H1 (cell line): ENCODE data around the gene ARHGAP32. TPM values are rescaled to one million over a fixed set of nuclear protein-coding genes. Genes with fewer than 3 reads are reported as not detected.

Experiments used
- CTCF ChIA-PET: fragments of 300-600 bp; sonication (Branson Sonifier 250); formaldehyde crosslinking; loops from one replicate; lab custom pipeline; 2021; ENCODE audit not compliant: partially characterized antibody; lab: Charles Lee
- POLR2A ChIA-PET: fragments of 300-600 bp; sonication (Branson Sonifier 250); formaldehyde crosslinking; loops from one replicate; lab custom pipeline; 2021; ENCODE audit warnings: inconsistent platforms; ENCODE audit not compliant: partially characterized antibody; lab: Charles Lee
- DNase-seq, 2 experiments: peaks; one replicate each; pipeline versions ENCODE4 v3.0.0 to v3.0.0-alpha.2; 2010 to 2022; ENCODE audit warnings: low spot score in 2 of 2, low read depth in 1 of 2, mixed read lengths in 1 of 2
- FAIRE-seq: peaks from 2 replicates; lab custom pipeline; 2011; peaks lifted over from hg19 to GRCh38; lab: Jason Lieb, UNC
- H2AFZ ChIP-seq: 2 replicates; pipeline ENCODE4 v1.8.1; 2012; ENCODE audit warnings: low read length, inconsistent platforms
- H2AK5ac ChIP-seq: 2 replicates; pipeline ENCODE4 v1.6.1; 2013; ENCODE audit warnings: low read depth, low read length
- H2BK120ac ChIP-seq: replicated peaks from 2 replicates; pipeline ENCODE3; 2013; ENCODE audit warnings: low read depth, low read length, inconsistent platforms
- H2BK12ac ChIP-seq: 2 replicates; pipeline ENCODE4 v1.6.1; 2013; ENCODE audit warnings: low read depth, low read length
- H2BK15ac ChIP-seq: 2 replicates; pipeline ENCODE4 v1.6.1; 2013; ENCODE audit warnings: low read length
- H2BK20ac ChIP-seq: 2 replicates; pipeline ENCODE4 v1.6.1; 2013; ENCODE audit warnings: low read length
- H2BK5ac ChIP-seq: 2 replicates; pipeline ENCODE4 v1.6.1; 2013; ENCODE audit warnings: low read depth, low read length
- H3K14ac ChIP-seq: 2 replicates; pipeline ENCODE4 v1.6.1; 2013; ENCODE audit warnings: inconsistent platforms; ENCODE audit not compliant: insufficient read length
- H3K18ac ChIP-seq: 2 replicates; pipeline ENCODE4 v1.6.1; 2013; ENCODE audit warnings: low read length; ENCODE audit errors: extremely low read depth
- H3K23ac ChIP-seq: 2 replicates; pipeline ENCODE4 v1.6.1; 2013; ENCODE audit warnings: inconsistent platforms; ENCODE audit not compliant: insufficient read length
- H3K23me2 ChIP-seq: 2 replicates; pipeline ENCODE4 v1.6.1; 2013; ENCODE audit warnings: low read depth, low read length
- H3K27ac ChIP-seq: 2 replicates; pipeline ENCODE4 v1.6.1; 2011; ENCODE audit warnings: low read depth, low read length, inconsistent platforms
- H3K27me3 ChIP-seq, 4 experiments: replicated peaks in 1 of 4; 1 replicate in 1 of 4; 2 replicates in 3 of 4; pipeline versions ENCODE4 v1.6.1 to v1.8.1; 2011 to 2013; ENCODE audit warnings: low read length in 3 of 4, mild to moderate bottlenecking in 3 of 4, inconsistent platforms in 2 of 4, mixed read lengths in 2 of 4, moderate library complexity in 1 of 4; ENCODE audit not compliant: control insufficient read depth in 3 of 4, insufficient read depth in 3 of 4; ENCODE audit errors: extremely low read depth in 1 of 4
- H3K36me3 ChIP-seq, 4 experiments: 2 replicates each; pipeline versions ENCODE4 v1.6.1 to v1.8.1; 2011 to 2013; ENCODE audit warnings: mild to moderate bottlenecking in 4 of 4, low read length in 3 of 4, moderate library complexity in 2 of 4, control low read depth in 1 of 4, inconsistent platforms in 1 of 4; ENCODE audit not compliant: insufficient read depth in 4 of 4, control insufficient read depth in 2 of 4
- H3K4ac ChIP-seq: replicated peaks from 2 replicates; pipeline ENCODE3; 2013; ENCODE audit warnings: low read length, low read depth, mixed read lengths, inconsistent platforms; ENCODE audit not compliant: insufficient read length
- H3K4me1 ChIP-seq, 4 experiments: replicated peaks in 1 of 4; 1 replicate in 1 of 4; 2 replicates in 3 of 4; pipeline versions ENCODE4 v1.6.1 to v1.8.1; 2011 to 2013; ENCODE audit warnings: low read length in 3 of 4, inconsistent platforms in 2 of 4, mixed read lengths in 1 of 4; ENCODE audit not compliant: insufficient read depth in 4 of 4, control insufficient read depth in 3 of 4
- H3K4me2 ChIP-seq, 2 experiments: 2 replicates each; pipeline versions ENCODE4 v1.6.1 to v1.8.1; 2011 to 2013; ENCODE audit warnings: low read depth in 2 of 2, low read length in 2 of 2, control low read depth in 1 of 2, inconsistent platforms in 1 of 2, mild to moderate bottlenecking in 1 of 2; ENCODE audit not compliant: insufficient read depth in 1 of 2
- H3K4me3 ChIP-seq, 4 experiments: fragments of 200-600, 300-600 bp in 1 of 4; sonication (generic), shearing (Covaris generic), sonication (Bioruptor Twin) in 1 of 4; 2 replicates each; pipeline versions ENCODE4 v1.5.1 to v1.8.1; 2011 to 2016; ENCODE audit warnings: low read length in 4 of 4, low read depth in 3 of 4, control low read depth in 2 of 4, inconsistent platforms in 2 of 4, mild to moderate bottlenecking in 2 of 4, mixed read lengths in 1 of 4, moderate library complexity in 1 of 4; ENCODE audit not compliant: insufficient read depth in 2 of 4; ENCODE audit errors: extremely low read depth in 1 of 4
- H3K56ac ChIP-seq: replicated peaks from 2 replicates; pipeline ENCODE3; 2013; ENCODE audit warnings: low read depth, mild to moderate bottlenecking, mixed read lengths, low read length, inconsistent platforms; ENCODE audit not compliant: insufficient read length
- H3K79me1 ChIP-seq: 2 replicates; pipeline ENCODE4 v1.6.1; 2013; ENCODE audit warnings: low read depth, low read length, control low read depth
- H3K79me2 ChIP-seq, 2 experiments: 2 replicates each; pipeline versions ENCODE4 v1.6.1 to v1.8.1; 2012 to 2013; ENCODE audit warnings: low read length in 2 of 2, mild to moderate bottlenecking in 2 of 2, inconsistent platforms in 1 of 2; ENCODE audit not compliant: insufficient read depth in 2 of 2, control insufficient read depth in 1 of 2
- H3K9ac ChIP-seq, 4 experiments: replicated peaks in 1 of 4; 1 replicate in 1 of 4; 2 replicates in 3 of 4; pipeline versions ENCODE4 v1.6.1 to v1.8.1; 2011 to 2013; ENCODE audit warnings: low read depth in 3 of 4, low read length in 3 of 4, control low read depth in 2 of 4, mild to moderate bottlenecking in 2 of 4, moderate library complexity in 2 of 4, inconsistent platforms in 1 of 4; ENCODE audit errors: extremely low read depth in 1 of 4
- H3K9me3 ChIP-seq, 2 experiments: 2 replicates each; pipeline versions ENCODE4 v1.6.1 to v1.8.1; 2012 to 2013; ENCODE audit warnings: mild to moderate bottlenecking in 2 of 2, moderate library complexity in 2 of 2, control low read depth in 1 of 2, inconsistent platforms in 1 of 2, low read depth in 1 of 2, low read length in 1 of 2, mixed read lengths in 1 of 2; ENCODE audit not compliant: insufficient read depth in 2 of 2
- H4K20me1 ChIP-seq, 2 experiments: replicated peaks in 1 of 2; 2 replicates each; pipeline versions ENCODE3 to v1.8.1; 2011 to 2013; ENCODE audit warnings: inconsistent platforms in 2 of 2, low read length in 2 of 2, mild to moderate bottlenecking in 1 of 2; ENCODE audit not compliant: insufficient read depth in 2 of 2, control insufficient read depth in 1 of 2
- H4K5ac ChIP-seq: 2 replicates; pipeline ENCODE4 v1.6.1; 2013; ENCODE audit warnings: low read length, low read depth, mixed read lengths, inconsistent platforms; ENCODE audit not compliant: insufficient read length
- H4K8ac ChIP-seq: 2 replicates; pipeline ENCODE4 v1.8.0; 2013; ENCODE audit warnings: mild to moderate bottlenecking, moderate library complexity, low read length, inconsistent platforms; ENCODE audit not compliant: insufficient read depth; ENCODE audit errors: extremely low read depth
- H4K91ac ChIP-seq: replicated peaks from 2 replicates; pipeline ENCODE3; 2013; ENCODE audit warnings: low read length, mixed read lengths, inconsistent platforms; ENCODE audit not compliant: insufficient read length
- ATF2 ChIP-seq: IDR thresholded peaks from 2 replicates; pipeline ENCODE4 v1.6.1; 2012; ENCODE audit warnings: low read length, inconsistent platforms
- ATF3 ChIP-seq: IDR thresholded peaks from 2 replicates; pipeline ENCODE4 v1.6.1; 2011; ENCODE audit warnings: low read depth, mild to moderate bottlenecking, low read length; ENCODE audit not compliant: insufficient read depth
- CHD2 ChIP-seq: IDR thresholded peaks from 2 replicates; pipeline ENCODE4 v1.6.1; 2012; ENCODE audit warnings: low read length, improper control_type of control experiment
- FOSL1 ChIP-seq: IDR thresholded peaks from 2 replicates; pipeline ENCODE4 v1.6.1; 2011; ENCODE audit warnings: mild to moderate bottlenecking, low read depth, low read length, moderate library complexity; ENCODE audit not compliant: insufficient read depth
- JUND ChIP-seq: IDR thresholded peaks from 2 replicates; pipeline ENCODE4 v1.6.1; 2011; ENCODE audit warnings: mild to moderate bottlenecking, improper control_type of control experiment, low read length
- WGBS, 2 experiments: shearing (Covaris generic) in 1 of 2; methylation state at CpG; one replicate each; pipeline versions ENCODE4 v1.1.6 to v1.1.7; 2013 to 2015; ENCODE audit warnings: low lambda C conversion rate in 2 of 2, mixed read lengths in 2 of 2, inconsistent platforms in 1 of 2, low coverage in 1 of 2, missing lambda C conversion rate in 1 of 2; ENCODE audit not compliant: insufficient replicate concordance in 2 of 2, insufficient coverage in 1 of 2, insufficient read length in 1 of 2; ENCODE audit errors: extremely low coverage in 1 of 2, missing lambda C conversion rate in 1 of 2; 5-methylcytosine and 5-hydroxymethylcytosine counted together
- polyA plus RNA-seq, 7 experiments: library from polyadenylated mRNA; depleted of rRNA in 3 of 7; stranded (reverse) in 5 of 7; unstranded in 2 of 7; fragments of >200 nt in 5 of 7; fragments of 200-250 nt in 2 of 7; gene quantifications; 1 replicate in 5 of 7; 2 replicates in 1 of 7; 4 replicates in 1 of 7; pipeline versions ENCODE4 v1.2.1 to v1.2.3, GENCODE V29; 2011 to 2013; ENCODE audit warnings: missing spikeins in 2 of 7, mixed read lengths in 2 of 7
- total RNA-seq: library from RNA; stranded (reverse); fragmentation: NEBNext Ultra II Directional; extraction: Animal tissue kit (Norgen Biotek cat#: 25700); gene quantifications from 2 replicates; pipeline ENCODE4 v1.2.1, GENCODE V29; 2021

The ARHGAP32 gene
- total and polyA plus RNA-seq, 2 of the 8 experiments (the other 6 are each of a cell fraction or from before 2014, with no cell fraction given) = 13.7 to 30.0 TPM

GRCh38 chr11:128931668-128932067 is 260.5 kb downstream of the ARHGAP32 start:
- Histone ChIP-seq H3K14ac (no peak overlapping the region), H2BK12ac (no peak overlapping the region), H4K8ac (no peak overlapping the region), H2BK120ac (no peak overlapping the region), H2BK15ac (no peak overlapping the region), H2BK5ac (no peak overlapping the region), H2AK5ac (no peak overlapping the region), H3K4me1 (peaks cover 0 to 25% (median 12%) of the 10 kb centered on the region in 4 experiments; a peak in 6 of 7 replicates), H3K9ac (no peak overlapping the region), H3K79me1 (no peaks in the 10 kb centered on the region), H2BK20ac (no peak overlapping the region), H3K18ac (no peak overlapping the region), H3K23ac (no peak overlapping the region), H3K79me2 (no peaks in the 10 kb centered on the region), H3K23me2 (no peaks in the 10 kb centered on the region), H3K27ac (no peak overlapping the region), H4K91ac (no peak overlapping the region), H2AFZ (no peak overlapping the region), H3K4me3 (no peak overlapping the region), H4K5ac (no peak overlapping the region), H3K4ac (no peak overlapping the region), H4K20me1 (no peaks in the 10 kb centered on the region), H3K56ac (no peak overlapping the region), H3K9me3 (peaks cover 0 to 2% of the 10 kb centered on the region in 2 experiments; a peak in 1 of 4 replicates), H3K4me2 (no peak overlapping the region), H3K36me3 (no peaks in the 10 kb centered on the region), H3K27me3 (peaks cover 2 to 42% (median 38%) of the 10 kb centered on the region in 4 experiments)
- FAIRE-seq = no peak
- ChIA-PET POLR2A (no interaction called here), CTCF (interaction anchor here (13.4 to 14.7 kb wide), 3 partner anchors 20 to 43 kb away, joined by 108 to 243 read pairs (median 215); partner anchors contain the start of gene KCNJ5)
- no peak for DNase-seq
- WGBS, 2 experiments = 96% methylated on average over 6 of the region's 6 CpGs; no CpG with 5 or more reads in 1 of the 2 experiments
- TF ChIP-seq FOSL1 (no peak), CHD2 (no peak), JUND (no peak), ATF2 (no peak), ATF3 (no peak)
